SK-N-SH (cell line): ENCODE results near the gene TMEM190. TPM values are rescaled to one million over a fixed set of nuclear protein-coding genes. Genes with fewer than 3 reads are reported as not detected.
"Not testable (repeated sequence)": the region's sequence is repeated elsewhere in the genome, so short reads cannot be mapped to it uniquely, and the experiment has no call there.

Experiments
- CTCF ChIA-PET: fragments of 300-600, 350-600 bp; formaldehyde crosslinking; extraction: SDS; loops from one replicate; lab custom pipeline; 2021; lab: Yijun Ruan, JAX
- POLR2A ChIA-PET: fragments of 350-600 bp; sonication (Branson Sonifier 250); formaldehyde crosslinking; extraction: SDS; loops from one replicate; lab custom pipeline; 2020; ENCODE audit warnings: antibody characterized with exemption, inconsistent platforms; lab: Yijun Ruan, JAX
- DNase-seq: peaks from one replicate; pipeline ENCODE4 v3.0.0; 2012
- H2AFZ ChIP-seq: fragments of 200-600 bp; sonication (generic); 2 replicates; pipeline ENCODE4 v1.8.1; 2016; ENCODE audit warnings: antibody characterized with exemption, mild to moderate bottlenecking, low read depth
- H3F3A ChIP-seq: fragments of 200-600 bp; sonication (generic); replicated peaks from 2 replicates; pipeline ENCODE3; 2016; ENCODE audit warnings: antibody characterized with exemption, mild to moderate bottlenecking; ENCODE audit not compliant: insufficient read depth
- H3K27ac ChIP-seq, 2 experiments: fragments of 200-500 bp in 1 of 2; fragments of 200-600 bp in 1 of 2; sonication (Bioruptor generic) in 1 of 2; sonication (generic), shearing (Covaris generic) in 1 of 2; 2 replicates each; pipeline versions ENCODE4 v1.5.1 to v1.6.1; 2014 to 2016; ENCODE audit warnings: low read depth in 2 of 2, inconsistent platforms in 1 of 2, low read length in 1 of 2, mild to moderate bottlenecking in 1 of 2, mixed read lengths in 1 of 2
- H3K27me3 ChIP-seq: fragments of 200-600 bp; sonication (generic), shearing (Covaris generic); 2 replicates; pipeline ENCODE4 v1.6.1; 2016; ENCODE audit warnings: mixed run types; ENCODE audit not compliant: insufficient read depth
- H3K36me3 ChIP-seq, 2 experiments: fragments of 200-500 bp in 1 of 2; fragments of 200-600 bp in 1 of 2; sonication (Bioruptor generic) in 1 of 2; sonication (generic) in 1 of 2; replicated peaks in 1 of 2; 2 replicates each; pipeline versions ENCODE3 to v1.5.1; 2014 to 2016; ENCODE audit warnings: low read length in 1 of 2, mild to moderate bottlenecking in 1 of 2; ENCODE audit not compliant: insufficient read depth in 2 of 2, control insufficient read depth in 1 of 2
- H3K4me1 ChIP-seq, 2 experiments: fragments of 200-500 bp in 1 of 2; fragments of 200-600 bp in 1 of 2; sonication (Bioruptor generic) in 1 of 2; sonication (generic), shearing (Covaris generic) in 1 of 2; 2 replicates each; pipeline versions ENCODE4 v1.5.1 to v1.6.1; 2014 to 2016; ENCODE audit warnings: low read depth in 1 of 2, low read length in 1 of 2, mixed run types in 1 of 2; ENCODE audit not compliant: insufficient read depth in 2 of 2, control insufficient read depth in 1 of 2
- H3K4me2 ChIP-seq: fragments of 200-600 bp; sonication (generic), shearing (Covaris generic); 2 replicates; pipeline ENCODE4 v1.6.1; 2017; ENCODE audit warnings: mixed run types
- H3K4me3 ChIP-seq, 2 experiments: fragments of 200-500 bp in 1 of 2; fragments of 200-600 bp in 1 of 2; sonication (Bioruptor generic) in 1 of 2; sonication (generic), shearing (Covaris generic) in 1 of 2; 2 replicates each; pipeline versions ENCODE4 v1.5.1 to v1.8.1; 2014 to 2016; ENCODE audit warnings: low read depth in 2 of 2, inconsistent platforms in 1 of 2, low read length in 1 of 2, mild to moderate bottlenecking in 1 of 2, mixed read lengths in 1 of 2, moderate library complexity in 1 of 2
- H3K79me2 ChIP-seq: fragments of 200-600 bp; sonication (generic); 2 replicates; pipeline ENCODE4 v1.8.1; 2017; ENCODE audit warnings: mild to moderate bottlenecking; ENCODE audit not compliant: insufficient read depth
- H3K9ac ChIP-seq: fragments of 200-600 bp; sonication (generic); 2 replicates; pipeline ENCODE4 v1.6.1; 2017; ENCODE audit warnings: mixed run types
- H3K9me2 ChIP-seq: fragments of 200-600 bp; sonication (generic); 2 replicates; pipeline ENCODE4 v1.6.1; 2017; ENCODE audit warnings: mixed run types
- H3K9me3 ChIP-seq: fragments of 200-600 bp; sonication (generic); 2 replicates; pipeline ENCODE4 v1.6.1; 2017; ENCODE audit warnings: mixed run types, mild to moderate bottlenecking, moderate library complexity
- H4K20me1 ChIP-seq: fragments of 200-600 bp; sonication (generic); 2 replicates; pipeline ENCODE4 v1.6.1; 2017; ENCODE audit warnings: mild to moderate bottlenecking, mixed run types; ENCODE audit not compliant: insufficient read depth
- CTCF ChIP-seq: fragments of 200-600 bp; sonication (generic); IDR thresholded peaks from 2 replicates; pipeline ENCODE4 v1.6.1; 2017; ENCODE audit warnings: antibody characterized with exemption, mild to moderate bottlenecking, moderate library complexity
- FOXM1 ChIP-seq: IDR thresholded peaks from 2 replicates; pipeline ENCODE4 v1.4.0; 2012; ENCODE audit warnings: low read depth, mild to moderate bottlenecking
- MAX ChIP-seq: IDR thresholded peaks from 2 replicates; pipeline ENCODE4 v1.4.0; 2012; ENCODE audit warnings: low read depth
- NRF1 ChIP-seq: IDR thresholded peaks from 2 replicates; pipeline ENCODE4 v1.6.1; 2012; ENCODE audit warnings: low read depth, mild to moderate bottlenecking, low read length
- RAD21 ChIP-seq: IDR thresholded peaks from 2 replicates; pipeline ENCODE4 v1.6.1; 2012; ENCODE audit warnings: mild to moderate bottlenecking, low read length
- RXRA ChIP-seq: IDR thresholded peaks from 2 replicates; pipeline ENCODE4 v1.4.0; 2012; ENCODE audit warnings: low read depth, mild to moderate bottlenecking, borderline replicate concordance
- SIN3A ChIP-seq: IDR thresholded peaks from 2 replicates; pipeline ENCODE4 v1.6.1; 2012; ENCODE audit warnings: low read depth, mild to moderate bottlenecking, low read length, moderate library complexity, borderline replicate concordance
- TEAD4 ChIP-seq: IDR thresholded peaks from 2 replicates; pipeline ENCODE4 v1.4.0; 2012; ENCODE audit warnings: mild to moderate bottlenecking, borderline replicate concordance; ENCODE audit not compliant: insufficient read depth
- YY1 ChIP-seq: IDR thresholded peaks from 2 replicates; pipeline ENCODE4 v1.4.0; 2012; ENCODE audit warnings: low read depth, mild to moderate bottlenecking
- WGBS: methylation state at CpG from one replicate; pipeline ENCODE4 v1.1.6; 2017; ENCODE audit warnings: low lambda C conversion rate; 5-methylcytosine and 5-hydroxymethylcytosine counted together
- polyA plus RNA-seq, 3 experiments: library from polyadenylated mRNA; depleted of rRNA; stranded (reverse); fragments of >200 nt; gene quantifications; 2 replicates each; pipeline ENCODE4 v1.2.3, GENCODE V29; 2012

Gene TMEM190
- polyA plus RNA-seq, 1 of the 3 experiments (the other 2 are of a cell fraction): 0.77 TPM

- H3K4me3 ChIP-seq, H3K9me3 ChIP-seq, H3K4me2 ChIP-seq, H3K27ac ChIP-seq, H3K9ac ChIP-seq, H3K27me3 ChIP-seq, H3K9me2 ChIP-seq, H2AFZ ChIP-seq, CTCF ChIA-PET, DNase-seq: not testable (repeated sequence)
- H4K20me1 ChIP-seq: peaks cover 58% of the 10 kb centered on the region
- peaks cover 31 to 36% of the 10 kb centered on the region in 2 experiments for H3K36me3 ChIP-seq
- H3F3A ChIP-seq: peaks cover 45% of the 10 kb centered on the region
- peaks cover 12 to 18% of the 10 kb centered on the region in 2 experiments; a peak in 3 of 4 replicates for H3K4me1 ChIP-seq
- WGBS: 93% methylated on average over 11 of the region's 28 CpGs
- peaks cover 45% of the 10 kb centered on the region for H3K79me2 ChIP-seq
- POLR2A ChIA-PET: interaction anchor here (1.0 to 2.8 kb wide), 2 partner anchors 8 to 10 kb away, joined by 4 to 8 read pairs; no protein-coding TSS in a partner anchor
Measured at GRCh38 chr19:55401390-55401789, 24.8 kb downstream of the TMEM190 start.

GRCh38 chr19:55402509-55402908 is 25.9 kb downstream of the TMEM190 start:
- Histone ChIP-seq H3K27ac (no peak overlapping the region), H3K9ac (no peak overlapping the region), H3K79me2 (peaks cover 57% of the 10 kb centered on the region), H3K4me3 (no peak overlapping the region), H3F3A (peaks cover 45% of the 10 kb centered on the region), H3K4me1 (peaks cover 12 to 23% of the 10 kb centered on the region in 2 experiments; a peak in 3 of 4 replicates), H2AFZ (no peak overlapping the region), H3K9me3 (no peaks in the 10 kb centered on the region), H3K4me2 (no peak overlapping the region), H3K27me3 (no peaks in the 10 kb centered on the region), H4K20me1 (peaks cover 63% of the 10 kb centered on the region), H3K9me2 (no peaks in the 10 kb centered on the region), H3K36me3 (peaks cover 31 to 36% of the 10 kb centered on the region in 2 experiments)
- 100% methylated on average over 1 of the region's 2 CpGs for WGBS
- CTCF ChIA-PET: interaction anchor here (0.7 to 1.2 kb wide), 3 partner anchors 10 to 101 kb away, joined by 3 to 4 read pairs (median 3); no protein-coding TSS in a partner anchor
- POLR2A ChIA-PET: interaction anchor here (1.0 kb wide), 1 partner anchor 9 kb away, joined by 4 read pairs; no protein-coding TSS in a partner anchor
- TF ChIP-seq YY1: no peak
- TF ChIP-seq CTCF: no peak
- TF ChIP-seq RAD21: no peak
- no peak for TF ChIP-seq MAX
- no peak for TF ChIP-seq RXRA
- no peak for TF ChIP-seq SIN3A
- no peak for TF ChIP-seq TEAD4
- no peak for DNase-seq

GRCh38 chr19:55405638-55406037 is 29.0 kb downstream of the TMEM190 start:
- POLR2A ChIA-PET: interaction anchor here (1.1 kb wide), 1 partner anchor 39 kb away, joined by 3 read pairs; no protein-coding TSS in a partner anchor
- H3K4me2 ChIP-seq: peak overlapping the region; percentile 94
- no peak overlapping the region for H3K27ac ChIP-seq
- no peaks in the 10 kb centered on the region for H3K9me3 ChIP-seq
- H3K9ac ChIP-seq: peak overlapping the region; percentile 99; the same call in 1 of the 2 replicates
- peaks cover 24% of the 10 kb centered on the region for H3F3A ChIP-seq
- 68% methylated on average over 5 of the region's 5 CpGs for WGBS
- H3K9me2 ChIP-seq: no peaks in the 10 kb centered on the region
- no peak for DNase-seq
- CTCF ChIA-PET: interaction anchor here (1.1 to 1.5 kb wide), 3 partner anchors 12 to 98 kb away, joined by 3 to 7 read pairs (median 3); no protein-coding TSS in a partner anchor
- no peaks in the 10 kb centered on the region for H3K27me3 ChIP-seq
- TF ChIP-seq RAD21: no peak
- TF ChIP-seq FOXM1: no peak
- no peak for TF ChIP-seq NRF1
- no peak overlapping the region for H2AFZ ChIP-seq
- peaks cover 56% of the 10 kb centered on the region for H4K20me1 ChIP-seq
- peaks cover 28 to 30% of the 10 kb centered on the region in 2 experiments for H3K36me3 ChIP-seq
- H3K4me3 ChIP-seq: peak overlapping the region; percentile 82 to 85
- H3K79me2 ChIP-seq: peaks cover 57% of the 10 kb centered on the region
- peaks cover 12 to 29% of the 10 kb centered on the region in 2 experiments; a peak in 3 of 4 replicates for H3K4me1 ChIP-seq
